ENCODE data around the gene HIRA. TPM values are rescaled to one million over a fixed set of nuclear protein-coding genes. Genes with fewer than 3 reads are reported as not detected.
"Not testable (repeated sequence)": the region's sequence is repeated elsewhere in the genome, so short reads cannot be mapped to it uniquely, and the experiment has no call there.

HIRA gene
- total and polyA plus RNA-seq, 11 donors: 3.7 to 25.4 (median 17.3) TPM

GRCh38 chr22:19367763-19368367, 63.7 kb downstream of the HIRA start:
- 95 to 99% (median 99%) methylated on average over 3 of the region's 3 CpGs for WGBS, 4 donors
- Histone ChIP-seq H3K36me3 (peaks cover 0 to 97% (median 91%) of the 10 kb centered on the region in 9 donors), H3K9me3 (no peaks in the 10 kb centered on the region), H3K27me3 (no peaks in the 10 kb centered on the region), H3K27ac (no peak overlapping the region), H3K4me3 (no peak overlapping the region), H3K4me1 (no peaks in the 10 kb centered on the region)
- TF ChIP-seq CTCF (IDR thresholded peaks at IDR 0.05): no peak
- no peak for TF ChIP-seq POLR2A (IDR thresholded peaks at IDR 0.05)
- no peak for DNase-seq
- intact Hi-C loops (cut with DNase I): no loop called here
- ATAC-seq: no peak

- H3K4me1 ChIP-seq; H3K27me3 ChIP-seq; H3K4me3 ChIP-seq; H3K27ac ChIP-seq; ATAC-seq; intact Hi-C loops (cut with DNase I); DNase-seq; H3K9me3 ChIP-seq: not testable (repeated sequence)
- 96 to 98% (median 98%) methylated on average over 7 of the region's 7 CpGs for WGBS, 4 donors
- peaks cover 0 to 97% (median 89%) of the 10 kb centered on the region in 9 donors for H3K36me3 ChIP-seq
Observed at GRCh38 chr22:19363541-19363940, 68.0 kb downstream of the HIRA start.

- H3K9me3 ChIP-seq: no peaks in the 10 kb centered on the region
- no peak for TF ChIP-seq CTCF (IDR thresholded peaks at IDR 0.05)
- intact Hi-C loops (cut with DNase I): no loop called here
- no peak for DNase-seq
- no peak overlapping the region for H3K4me3 ChIP-seq
- H3K36me3 ChIP-seq: peaks cover 0 to 97% (median 91%) of the 10 kb centered on the region in 9 donors
- no peak overlapping the region for H3K27ac ChIP-seq
- H3K4me1 ChIP-seq: no peaks in the 10 kb centered on the region
- no peaks in the 10 kb centered on the region for H3K27me3 ChIP-seq
- ATAC-seq: no peak
- WGBS, 4 donors: 94 to 96% (median 95%) methylated on average over 6 to 7 of the region's 7 CpGs
Observed at GRCh38 chr22:19361501-19362103, 69.9 kb downstream of the HIRA start.

- Histone ChIP-seq H3K9me3 (no peaks in the 10 kb centered on the region), H3K4me1 (no peaks in the 10 kb centered on the region), H3K36me3 (peaks cover 0 to 99% (median 93%) of the 10 kb centered on the region in 9 donors), H3K27ac (no peak overlapping the region), H3K27me3 (no peaks in the 10 kb centered on the region), H3K4me3 (no peak overlapping the region)
- 93 to 100% (median 97%) methylated on average over 2 of the region's 2 CpGs for WGBS, 4 donors
- ATAC-seq: no peak
- no peak for DNase-seq
- TF ChIP-seq CTCF (IDR thresholded peaks at IDR 0.05) (no peak), POLR2A (IDR thresholded peaks at IDR 0.05) (no peak)
- intact Hi-C loops (cut with DNase I): no loop called here
Observed at GRCh38 chr22:19360862-19361261, 70.7 kb downstream of the HIRA start.
